MM.1S (cell line): ENCODE results near the gene CDO1.

Source experiments
- DNase-seq: peaks from one replicate; pipeline ENCODE4 v3.0.0-alpha.2; 2015
- H2AFZ ChIP-seq: fragments of 300-600 bp; sonication (generic); 2 replicates; pipeline ENCODE4 v1.6.0; 2016; ENCODE audit warnings: antibody characterized with exemption, low read length
- H3F3A ChIP-seq: fragments of 300-600 bp; sonication (generic); 2 replicates; pipeline ENCODE4 v1.6.1; 2016; ENCODE audit warnings: mild to moderate bottlenecking, antibody characterized with exemption, low read length, moderate library complexity, mixed read lengths; ENCODE audit not compliant: insufficient read depth
- H3K27ac ChIP-seq: fragments of 300-600 bp; sonication (generic); 2 replicates; pipeline ENCODE4 v1.5.1; 2016; ENCODE audit warnings: mild to moderate bottlenecking, low read length
- H3K27me3 ChIP-seq: fragments of 300-600 bp; sonication (generic); replicated peaks from 2 replicates; pipeline ENCODE4 v1.6.0; 2016; ENCODE audit warnings: low read length; ENCODE audit not compliant: insufficient read depth
- H3K36me3 ChIP-seq: fragments of 300-600 bp; sonication (generic); replicated peaks from 2 replicates; pipeline ENCODE4 v1.6.1; 2016; ENCODE audit warnings: mild to moderate bottlenecking, low read length, mixed read lengths; ENCODE audit not compliant: insufficient read depth
- H3K4me1 ChIP-seq: fragments of 300-600 bp; sonication (generic); 2 replicates; pipeline ENCODE4 v1.6.1; 2016; ENCODE audit warnings: low read length, mixed read lengths
- H3K4me2 ChIP-seq: fragments of 300-600 bp; sonication (generic); 2 replicates; pipeline ENCODE4 v1.6.0; 2016; ENCODE audit warnings: low read depth, low read length
- H3K4me3 ChIP-seq: fragments of 300-600 bp; sonication (generic); 2 replicates; pipeline ENCODE4 v1.5.1; 2016; ENCODE audit warnings: low read length, mixed read lengths
- H3K79me2 ChIP-seq: fragments of 300-600 bp; sonication (generic); 2 replicates; pipeline ENCODE4 v1.6.1; 2016; ENCODE audit warnings: mixed run types, low read length, mixed read lengths
- H3K9ac ChIP-seq: fragments of 300-600 bp; sonication (generic); 2 replicates; pipeline ENCODE4 v1.6.1; 2016; ENCODE audit warnings: low read length, mixed read lengths
- H3K9me2 ChIP-seq: fragments of 300-600 bp; sonication (generic); replicated peaks from 2 replicates; pipeline ENCODE4 v1.6.1; 2016; ENCODE audit warnings: mild to moderate bottlenecking, low read length, mixed read lengths; ENCODE audit not compliant: insufficient read depth
- H3K9me3 ChIP-seq: fragments of 300-600 bp; sonication (generic); replicated peaks from 2 replicates; pipeline ENCODE4 v1.6.1; 2016; ENCODE audit warnings: mild to moderate bottlenecking, low read length, mixed read lengths; ENCODE audit not compliant: insufficient read depth
- H4K20me1 ChIP-seq: fragments of 300-600 bp; sonication (generic); 2 replicates; pipeline ENCODE4 v1.6.1; 2016; ENCODE audit warnings: mild to moderate bottlenecking, low read length, moderate library complexity, mixed read lengths; ENCODE audit not compliant: insufficient read depth
- CTCF ChIP-seq: fragments of 300-600 bp; sonication (generic); IDR thresholded peaks from 2 replicates; pipeline ENCODE4 v1.5.1; 2016; ENCODE audit warnings: antibody characterized with exemption, low read length, mixed read lengths
- EZH2 ChIP-seq: fragments of 300-600 bp; sonication (generic); optimal IDR thresholded peaks from 2 replicates; pipeline ENCODE3; 2017; ENCODE audit warnings: low read depth, mild to moderate bottlenecking, antibody characterized with exemption, low read length, mixed read lengths
- EZH2phosphoT487 ChIP-seq: fragments of 300-600 bp; sonication (generic); IDR thresholded peaks from 2 replicates; pipeline ENCODE4 v1.6.1; 2018; ENCODE audit warnings: antibody characterized with exemption, low read length

The CDO1 gene

DNA sequence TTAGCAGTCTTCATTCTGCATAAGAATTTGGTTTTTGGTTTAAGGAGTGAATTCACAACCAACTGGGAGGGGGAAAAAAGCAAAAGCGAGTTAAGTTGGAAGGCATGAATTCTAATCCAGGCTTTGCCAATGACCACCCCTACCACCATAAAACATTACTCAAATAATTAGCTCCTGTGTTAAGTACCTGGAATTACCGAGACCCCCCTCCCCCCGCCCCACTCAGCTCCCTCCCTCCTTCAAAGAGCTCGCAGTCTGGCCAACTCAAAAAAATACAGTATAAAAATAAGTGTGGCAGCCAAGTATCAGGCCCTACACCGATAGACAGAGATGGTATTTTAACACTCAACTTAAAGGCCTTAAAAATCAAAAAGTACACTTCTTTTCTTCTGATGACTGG is 24.4 kb upstream of the CDO1 start:
- Histone ChIP-seq H3K9ac (peak overlapping the region; percentile 80), H3K36me3 (peaks cover 3% of the 10 kb centered on the region; the same call in 1 of the 2 replicates), H3K4me2 (peak overlapping the region; percentile 85), H3F3A (peaks cover 6% of the 10 kb centered on the region; the same call in 1 of the 2 replicates), H3K27me3 (no peaks in the 10 kb centered on the region), H3K9me3 (no peaks in the 10 kb centered on the region), H4K20me1 (peaks cover 13% of the 10 kb centered on the region), H3K9me2 (no peaks in the 10 kb centered on the region), H2AFZ (peak overlapping the region; percentile 53), H3K4me1 (peaks cover 14% of the 10 kb centered on the region; the same call in 1 of the 2 replicates), H3K27ac (peak overlapping the region; percentile 66; the same call in 1 of the 2 replicates), H3K79me2 (peaks cover 76% of the 10 kb centered on the region), H3K4me3 (peak overlapping the region; percentile 79)
- no peak for DNase-seq
- no peak for TF ChIP-seq CTCF
- no peak for TF ChIP-seq EZH2
- no peak for TF ChIP-seq EZH2phosphoT487

- DNase-seq = peak; percentile 65
- H3K9me2 ChIP-seq = no peaks in the 10 kb centered on the region
- no peak overlapping the region for H3K4me3 ChIP-seq
- H3K36me3 ChIP-seq = peaks cover 8% of the 10 kb centered on the region; the same call in 1 of the 2 replicates
- no peaks in the 10 kb centered on the region for H3K27me3 ChIP-seq
- TF ChIP-seq CTCF (peak; percentile 54), EZH2phosphoT487 (no peak), EZH2 (no peak)
- no peaks in the 10 kb centered on the region for H3K9me3 ChIP-seq
- H3F3A ChIP-seq = peaks cover 6% of the 10 kb centered on the region; the same call in 1 of the 2 replicates
- no peak overlapping the region for H2AFZ ChIP-seq
- H3K79me2 ChIP-seq = peaks cover 61% of the 10 kb centered on the region
- no peak overlapping the region for H3K27ac ChIP-seq
- H3K4me2 ChIP-seq = peak overlapping the region; percentile 13; the same call in 1 of the 2 replicates
- no peak overlapping the region for H3K9ac ChIP-seq
- H3K4me1 ChIP-seq = peaks cover 14% of the 10 kb centered on the region; the same call in 1 of the 2 replicates
- H4K20me1 ChIP-seq = peaks cover 13% of the 10 kb centered on the region
Observed at GRCh38 chr5:115838885-115839518, 22.5 kb upstream of the CDO1 start.

GRCh38 chr5:115835481-115835880 is 19.0 kb upstream of the CDO1 start:
- peaks cover 31% of the 10 kb centered on the region for H3K79me2 ChIP-seq
- no peak overlapping the region for H2AFZ ChIP-seq
- H3K9me2 ChIP-seq = no peaks in the 10 kb centered on the region
- H3K27me3 ChIP-seq = no peaks in the 10 kb centered on the region
- no peaks in the 10 kb centered on the region for H3K9me3 ChIP-seq
- DNase-seq = no peak
- peaks cover 13% of the 10 kb centered on the region; the same call in 1 of the 2 replicates for H3K36me3 ChIP-seq
- H3K4me3 ChIP-seq = no peak overlapping the region
- H3F3A ChIP-seq = peaks cover 6% of the 10 kb centered on the region; the same call in 1 of the 2 replicates
- no peak overlapping the region for H3K4me2 ChIP-seq
- no peak overlapping the region for H3K27ac ChIP-seq
- no peak overlapping the region for H3K9ac ChIP-seq
- no peak for TF ChIP-seq EZH2
- TF ChIP-seq EZH2phosphoT487 = no peak
- no peak for TF ChIP-seq CTCF
- peaks cover 10% of the 10 kb centered on the region; the same call in 1 of the 2 replicates for H3K4me1 ChIP-seq
- H4K20me1 ChIP-seq = peaks cover 13% of the 10 kb centered on the region
